HG02973 (cell line): Measurements from ENCODE around the gene SKI.
A peak's percentile ranks its signal among the peaks of the same experiment; 100 is the strongest.

Experiments
- ATAC-seq: cut with Tn5 transposase; IDR thresholded peaks from one replicate; pipeline ENCODE4 v1.9.1; 2021; ENCODE audit warnings: moderate library complexity; ENCODE audit not compliant: unreplicated experiment

SKI gene

GRCh38 chr1:2274929-2275475 is 46.9 kb downstream of the SKI start:
- no peak for ATAC-seq

GRCh38 chr1:2275796-2276536 is 47.8 kb downstream of the SKI start:
- no peak for ATAC-seq

GRCh38 chr1:2276803-2277580 is 48.9 kb downstream of the SKI start:
- ATAC-seq = no peak

- no peak for ATAC-seq
These were observed 49.8 kb downstream of the SKI start for GRCh38 chr1:2277741-2278488.

GRCh38 chr1:2278591-2279209 is 50.6 kb downstream of the SKI start:
- ATAC-seq = no peak

- ATAC-seq = no peak
These were observed 51.1 kb downstream of the SKI start for GRCh38 chr1:2279210-2279639.

GRCh38 chr1:2279817-2280216 is 51.7 kb downstream of the SKI start:
- ATAC-seq = no peak

- no peak for ATAC-seq
These were observed 54.6 kb downstream of the SKI start for GRCh38 chr1:2282556-2283270.

GRCh38 chr1:2283371-2283990 is 55.4 kb downstream of the SKI start:
- ATAC-seq = no peak

GRCh38 chr1:2283991-2284895 is 56.1 kb downstream of the SKI start:
- ATAC-seq = no peak

GRCh38 chr1:2284932-2285331 is 56.8 kb downstream of the SKI start:
- ATAC-seq = no peak

- no peak for ATAC-seq
These were observed 58.8 kb downstream of the SKI start for GRCh38 chr1:2286923-2287322.

- no peak for ATAC-seq
These were observed 59.5 kb downstream of the SKI start for GRCh38 chr1:2287649-2288048.

- ATAC-seq = no peak
These were observed 60.2 kb downstream of the SKI start for GRCh38 chr1:2288311-2288710.

GRCh38 chr1:2288816-2289536 is 60.9 kb downstream of the SKI start:
- no peak for ATAC-seq

- ATAC-seq = no peak
These were observed 61.5 kb downstream of the SKI start for GRCh38 chr1:2289607-2290006.

- peak; percentile 20 for ATAC-seq
These were observed 62.1 kb downstream of the SKI start for GRCh38 chr1:2290171-2290578.
